GM12878 (cell line): ENCODE measurements around the gene TMEM161A. TPM values are rescaled to one million over a fixed set of nuclear protein-coding genes. Genes with fewer than 3 reads are reported as not detected.

Source experiments
- ATF3 ChIP-seq: IDR thresholded peaks from 2 replicates; pipeline ENCODE4 v1.6.1; 2011; ENCODE audit warnings: low read depth, mild to moderate bottlenecking, low read length, moderate library complexity, borderline replicate concordance; ENCODE audit errors: extremely low read depth
- BCL11A ChIP-seq: IDR thresholded peaks from 2 replicates; pipeline ENCODE4 v1.6.1; 2011; ENCODE audit warnings: low read depth, low read length
- BRCA1 ChIP-seq: IDR thresholded peaks from 2 replicates; pipeline ENCODE4 v1.6.1; 2011; ENCODE audit warnings: low read depth, low read length, improper control_type of control experiment
- CEBPB ChIP-seq, 2 experiments: fragments of 150-350 bp in 1 of 2; IDR thresholded peaks; 2 replicates each; pipeline ENCODE4 v1.6.1; 2012 to 2014; ENCODE audit warnings: low read depth in 2 of 2, low read length in 2 of 2, borderline replicate concordance in 1 of 2, inconsistent platforms in 1 of 2
- E2F4 ChIP-seq: IDR thresholded peaks from 2 replicates; pipeline ENCODE4 v1.6.1; 2012; ENCODE audit warnings: low read depth, low read length, improper control_type of control experiment
- EZH2 ChIP-seq: IDR thresholded peaks from 2 replicates; pipeline ENCODE4 v1.6.1; 2012; ENCODE audit warnings: low read depth, mild to moderate bottlenecking, control low read depth, inconsistent platforms, low read length, borderline replicate concordance; ENCODE audit not compliant: control insufficient read depth
- HCFC1 ChIP-seq: fragments of 150-350 bp; IDR thresholded peaks from 2 replicates; pipeline ENCODE4 v1.6.1; 2014; ENCODE audit warnings: low read length
- HDAC6 ChIP-seq: fragments of 200-600 bp; sonication (generic); IDR thresholded peaks from one replicate; pipeline ENCODE4 v1.8.0; 2017; ENCODE audit warnings: antibody characterized with exemption; ENCODE audit not compliant: unreplicated experiment
- HDGF ChIP-seq: fragments of 450-650 bp; IDR thresholded peaks from 2 replicates; pipeline ENCODE4 v1.6.1; 2016; ENCODE audit warnings: antibody characterized with exemption
- PBX3 ChIP-seq: IDR thresholded peaks from 2 replicates; pipeline ENCODE4 v1.6.1; 2011; ENCODE audit warnings: mild to moderate bottlenecking, low read depth, low read length, moderate library complexity; ENCODE audit not compliant: insufficient replicate concordance
- POLR2AphosphoS5 ChIP-seq: IDR thresholded peaks from 2 replicates; pipeline ENCODE4 v1.6.1; 2011; ENCODE audit warnings: mild to moderate bottlenecking, low read length, inconsistent platforms
- RELA ChIP-seq: fragments of 450-650 bp; IDR thresholded peaks from 2 replicates; pipeline ENCODE4 v1.8.0; 2014; ENCODE audit warnings: borderline replicate concordance; ENCODE audit not compliant: partially characterized antibody
- RELB ChIP-seq: fragments of 450-650 bp; IDR thresholded peaks from 2 replicates; pipeline ENCODE4 v1.6.1; 2017; ENCODE audit warnings: low read depth, mild to moderate bottlenecking, moderate library complexity
- SMAD1 ChIP-seq: fragments of 450-650 bp; IDR thresholded peaks from 2 replicates; pipeline ENCODE4 v1.6.1; 2018; ENCODE audit warnings: mild to moderate bottlenecking, low read depth; ENCODE audit not compliant: partially characterized antibody
- SUPT20H ChIP-seq: IDR thresholded peaks from 2 replicates; pipeline ENCODE4 v1.6.1; 2011; ENCODE audit warnings: low read depth, mild to moderate bottlenecking, low read length, moderate library complexity, borderline replicate concordance; ENCODE audit not compliant: control insufficient read depth
- USF1 ChIP-seq: IDR thresholded peaks from 2 replicates; pipeline ENCODE4 v1.6.1; 2011; ENCODE audit warnings: borderline replicate concordance, low read depth, mild to moderate bottlenecking, moderate library complexity, mixed read lengths, low read length; ENCODE audit not compliant: insufficient read depth; ENCODE audit errors: extremely low read length
- ZBTB4 ChIP-seq: fragments of 450-650 bp; formaldehyde crosslinking; IDR thresholded peaks from 2 replicates; pipeline ENCODE4 v1.4.0; 2022; ENCODE audit warnings: mild to moderate bottlenecking, moderate library complexity
- ZNF207 ChIP-seq: fragments of 450-650 bp; IDR thresholded peaks from 2 replicates; pipeline ENCODE4 v1.6.1; 2014; ENCODE audit warnings: antibody characterized with exemption, mild to moderate bottlenecking, borderline replicate concordance
- ZNF217 ChIP-seq: fragments of 450-650 bp; IDR thresholded peaks from 2 replicates; pipeline ENCODE4 v1.6.1; 2017; ENCODE audit warnings: antibody characterized with exemption, mild to moderate bottlenecking
- polyA plus RNA-seq, 11 experiments: library from polyadenylated mRNA; depleted of rRNA in 4 of 11; unstranded in 6 of 11; stranded (reverse) in 5 of 11; fragments of >200 nt; fragmentation: Nextera tagmentation in 4 of 11; fragmentation: Illumina TruSeq in 1 of 11; extraction: Ambion mirVana in 4 of 11; extraction: Trizol in 1 of 11; gene quantifications; 1 replicate in 1 of 11; 2 replicates in 10 of 11; pipeline versions ENCODE4 v1.2.1 to v1.2.3, GENCODE V29; 2011 to 2016; ENCODE audit warnings: inconsistent platforms in 2 of 11, missing spikeins in 2 of 11, low read depth in 1 of 11
- total RNA-seq, 4 experiments: library from RNA; depleted of rRNA in 3 of 4; stranded (reverse); fragments of >200 nt in 3 of 4; fragmentation: Illumina TruSeq in 1 of 4; extraction: Trizol in 1 of 4; gene quantifications; 2 replicates each; pipeline versions ENCODE4 v1.2.1 to v1.2.3, GENCODE V29; 2013 to 2021

The TMEM161A gene
- total and polyA plus RNA-seq, 10 of the 15 experiments (the other 5 are each of a cell fraction or from before 2014, with no cell fraction given), result 1.1 to 37.1 (median 19.0) TPM

GRCh38 chr19:19138109-19138981 lies at the start of gene TMEM161A (continued):
- no peak for TF ChIP-seq EZH2
- TF ChIP-seq ATF3, result no peak
- TF ChIP-seq USF1, result no peak
- TF ChIP-seq HDGF, result peak; percentile 58; the same call in 1 of the 2 replicates
- TF ChIP-seq E2F4, result no peak
- TF ChIP-seq CEBPB (IDR thresholded peaks at IDR 0.05; ENCODE audit: borderline replicate concordance in 1 of 2, low read depth in 2 of 2, low read length in 2 of 2), result no peak
- no peak for TF ChIP-seq SUPT20H
- no peak for TF ChIP-seq HDAC6
- TF ChIP-seq RELB, result no peak
- TF ChIP-seq PBX3, result peak; percentile 98
- TF ChIP-seq RELA, result peak; percentile 10
- TF ChIP-seq POLR2AphosphoS5, result peak; percentile 79
- TF ChIP-seq ZNF217, result peak; percentile 58; the same call in 1 of the 2 replicates
- no peak for TF ChIP-seq BRCA1
- no peak for TF ChIP-seq BCL11A
- no peak for TF ChIP-seq ZBTB4
- TF ChIP-seq ZNF207, result 0 out of 2 replicates have a peak, but pooled peaks have one; percentile 37
- TF ChIP-seq SMAD1, result peak; percentile 47
- peak; percentile 91 for TF ChIP-seq HCFC1
